DOHH2 (cell line): Measurements from ENCODE around the gene TNFRSF11A.

Source experiments
- CTCF ChIP-seq: fragments of 200-600 bp; sonication (generic); IDR thresholded peaks from one replicate; pipeline ENCODE4 v1.5.1; 2014; ENCODE audit warnings: antibody characterized with exemption, mild to moderate bottlenecking, low read depth, low read length; ENCODE audit not compliant: poor library complexity, severe bottlenecking
- EZH2phosphoT487 ChIP-seq: fragments of 200-600 bp; sonication (generic); IDR thresholded peaks from 2 replicates; pipeline ENCODE4 v1.6.1; 2017; ENCODE audit warnings: borderline replicate concordance, mild to moderate bottlenecking, antibody characterized with exemption, low read length, moderate library complexity, mixed read lengths

GRCh38 chr18:62312851-62313250, 12.3 kb upstream of the TNFRSF11A start:
- TF ChIP-seq CTCF (no peak), EZH2phosphoT487 (no peak)
